IMR-90 (cell line): ENCODE results near the gene PPP3CA. TPM values are rescaled to one million over a fixed set of nuclear protein-coding genes. Genes with fewer than 3 reads are reported as not detected.

Experiments
- ATAC-seq: fragments of 200-7000 bp; cut with Tn5 transposase; 2 replicates; pipeline ENCODE4 v1.9.1; 2020; ENCODE audit warnings: low read depth, mild to moderate bottlenecking, moderate library complexity
- BruUV-seq: library from RNA; stranded (reverse); fragments of 400-500 nt; replicated peaks from 2 replicates; lab custom pipeline; 2021; lab: Mats Ljungman, UMichigan
- CTCF ChIA-PET: fragments of 300-600 bp; formaldehyde crosslinking; extraction: SDS; loops from one replicate; lab custom pipeline; 2021; ENCODE audit warnings: antibody characterized with exemption; lab: Yijun Ruan, JAX
- POLR2A ChIA-PET: fragments of 300-600 bp; sonication (Branson Sonifier 250); formaldehyde crosslinking; loops from one replicate; lab custom pipeline; 2022; ENCODE audit warnings: antibody characterized with exemption; ENCODE audit not compliant: unreplicated experiment; lab: Charles Lee
- DNase-seq: peaks from one replicate; pipeline ENCODE4 v3.0.0; 2013
- H2AFZ ChIP-seq: replicated peaks from 2 replicates; pipeline ENCODE3; 2013; ENCODE audit warnings: low read length, mild to moderate bottlenecking; ENCODE audit not compliant: poor library complexity
- H2AK5ac ChIP-seq: 2 replicates; pipeline ENCODE4 v1.6.1; 2013; ENCODE audit warnings: low read depth, low read length, inconsistent platforms
- H2AK9ac ChIP-seq: replicated peaks from 2 replicates; pipeline ENCODE3; 2013; ENCODE audit warnings: mild to moderate bottlenecking, low read depth, low read length, moderate library complexity; ENCODE audit not compliant: poor library complexity
- H2BK120ac ChIP-seq: 2 replicates; pipeline ENCODE4 v1.6.1; 2013; ENCODE audit warnings: low read depth, low read length, inconsistent platforms
- H2BK15ac ChIP-seq: 3 replicates; pipeline ENCODE4 v1.6.1; 2013; ENCODE audit warnings: low read depth, low read length, inconsistent platforms
- H2BK20ac ChIP-seq: 2 replicates; pipeline ENCODE4 v1.6.1; 2013; ENCODE audit warnings: low read depth, mild to moderate bottlenecking, inconsistent platforms, low read length, moderate library complexity
- H2BK5ac ChIP-seq: 2 replicates; pipeline ENCODE4 v1.6.1; 2013; ENCODE audit warnings: mild to moderate bottlenecking, low read depth, low read length, inconsistent platforms; ENCODE audit not compliant: poor library complexity, severe bottlenecking
- H3K14ac ChIP-seq: replicated peaks from 2 replicates; pipeline ENCODE4 v1.6.1; 2013; ENCODE audit warnings: low read depth, low read length, inconsistent platforms
- H3K18ac ChIP-seq: 2 replicates; pipeline ENCODE4 v1.6.1; 2013; ENCODE audit warnings: low read depth, low read length, control low read depth
- H3K23ac ChIP-seq: 2 replicates; pipeline ENCODE4 v1.6.1; 2013; ENCODE audit warnings: low read depth, low read length, inconsistent platforms
- H3K27ac ChIP-seq: 2 replicates; pipeline ENCODE4 v1.5.1; 2013; ENCODE audit warnings: mild to moderate bottlenecking, control low read depth, low read length; ENCODE audit not compliant: insufficient read depth
- H3K27me3 ChIP-seq: 2 replicates; pipeline ENCODE4 v1.6.1; 2013; ENCODE audit warnings: low read length; ENCODE audit not compliant: control insufficient read depth, insufficient read depth
- H3K36me3 ChIP-seq: 2 replicates; pipeline ENCODE4 v1.6.1; 2013; ENCODE audit warnings: low read length, mixed read lengths; ENCODE audit not compliant: control insufficient read depth, insufficient read depth
- H3K4ac ChIP-seq: 2 replicates; pipeline ENCODE4 v1.6.1; 2013; ENCODE audit warnings: low read depth, low read length, inconsistent platforms
- H3K4me1 ChIP-seq: 2 replicates; pipeline ENCODE4 v1.6.1; 2013; ENCODE audit warnings: low read length, mixed read lengths; ENCODE audit not compliant: control insufficient read depth, insufficient read depth
- H3K4me2 ChIP-seq: 2 replicates; pipeline ENCODE4 v1.6.1; 2013; ENCODE audit warnings: low read depth, mild to moderate bottlenecking, control low read depth, low read length, moderate library complexity
- H3K4me3 ChIP-seq: 2 replicates; pipeline ENCODE4 v1.5.1; 2013; ENCODE audit warnings: low read depth, mild to moderate bottlenecking, control low read depth, low read length, moderate library complexity; ENCODE audit not compliant: insufficient read depth
- H3K56ac ChIP-seq: 2 replicates; pipeline ENCODE4 v1.6.1; 2013; ENCODE audit warnings: low read length, inconsistent platforms; ENCODE audit not compliant: insufficient read depth; ENCODE audit errors: extremely low read depth
- H3K79me1 ChIP-seq, 2 experiments: 2 replicates each; pipeline ENCODE4 v1.6.1; 2013; ENCODE audit warnings: low read length in 2 of 2, inconsistent platforms in 1 of 2, low read depth in 1 of 2
- H3K9ac ChIP-seq: 2 replicates; pipeline ENCODE4 v1.6.1; 2013; ENCODE audit warnings: low read depth, low read length, control low read depth
- H3K9me1 ChIP-seq: 2 replicates; pipeline ENCODE4 v1.6.1; 2013; ENCODE audit warnings: low read length, inconsistent platforms; ENCODE audit not compliant: insufficient read depth
- H3K9me3 ChIP-seq: 2 replicates; pipeline ENCODE4 v1.6.1; 2013; ENCODE audit warnings: low read length; ENCODE audit not compliant: control insufficient read depth, insufficient read depth
- H4K20me1 ChIP-seq: 2 replicates; pipeline ENCODE4 v1.6.1; 2013; ENCODE audit warnings: low read length, inconsistent platforms; ENCODE audit not compliant: insufficient read depth
- H4K5ac ChIP-seq: 2 replicates; pipeline ENCODE4 v1.6.1; 2013; ENCODE audit warnings: mild to moderate bottlenecking, low read depth, low read length, control low read depth
- H4K8ac ChIP-seq, 2 experiments: 2 replicates each; pipeline ENCODE4 v1.6.1; 2013; ENCODE audit warnings: low read depth in 2 of 2, low read length in 2 of 2, control low read depth in 1 of 2, inconsistent platforms in 1 of 2
- H4K91ac ChIP-seq: 2 replicates; pipeline ENCODE4 v1.6.1; 2013; ENCODE audit warnings: low read depth, low read length, inconsistent platforms; ENCODE audit not compliant: insufficient read depth
- BHLHE40 ChIP-seq: fragments of 150-350 bp; IDR thresholded peaks from 2 replicates; pipeline ENCODE4 v1.6.1; 2016; ENCODE audit warnings: mild to moderate bottlenecking, low read depth, low read length
- CEBPB ChIP-seq: IDR thresholded peaks from 2 replicates; pipeline ENCODE4 v1.6.1; 2012; ENCODE audit warnings: low read depth, low read length, improper control_type of control experiment
- CHD1 ChIP-seq: IDR thresholded peaks from 2 replicates; pipeline ENCODE4 v1.6.1; 2012; ENCODE audit warnings: low read depth, low read length, improper control_type of control experiment
- CTCF ChIP-seq: conservative IDR thresholded peaks from 2 replicates; pipeline ENCODE4 v1.5.1; 2012; ENCODE audit warnings: mild to moderate bottlenecking, low read depth, low read length, improper control_type of control experiment
- ELK1 ChIP-seq: fragments of 150-350 bp; IDR thresholded peaks from 2 replicates; pipeline ENCODE4 v1.6.1; 2016; ENCODE audit warnings: low read depth, mild to moderate bottlenecking, low read length, moderate library complexity, borderline replicate concordance
- FOS ChIP-seq: fragments of 150-350 bp; IDR thresholded peaks from 2 replicates; pipeline ENCODE4 v1.6.1; 2016; ENCODE audit warnings: low read depth, low read length
- MAFK ChIP-seq: IDR thresholded peaks from 2 replicates; pipeline ENCODE4 v1.6.1; 2012; ENCODE audit warnings: low read depth, low read length, improper control_type of control experiment
- MAZ ChIP-seq: IDR thresholded peaks from 2 replicates; pipeline ENCODE4 v1.6.1; 2012; ENCODE audit warnings: low read depth, mild to moderate bottlenecking, low read length, improper control_type of control experiment, moderate library complexity, borderline replicate concordance
- MXI1 ChIP-seq: IDR thresholded peaks from 2 replicates; pipeline ENCODE4 v1.6.1; 2012; ENCODE audit warnings: low read depth, mild to moderate bottlenecking, low read length, moderate library complexity, borderline replicate concordance
- NFE2L2 ChIP-seq: fragments of 150-350 bp; IDR thresholded peaks from 2 replicates; pipeline ENCODE4 v1.6.1; 2016; ENCODE audit warnings: low read depth, mild to moderate bottlenecking, low read length
- POLR2A ChIP-seq: IDR thresholded peaks from 2 replicates; pipeline ENCODE4 v1.6.1; 2012; ENCODE audit warnings: mild to moderate bottlenecking, low read depth, low read length
- RAD21 ChIP-seq: IDR thresholded peaks from 2 replicates; pipeline ENCODE4 v1.6.1; 2012; ENCODE audit warnings: low read length, improper control_type of control experiment
- RCOR1 ChIP-seq: IDR thresholded peaks from 2 replicates; pipeline ENCODE4 v1.6.1; 2012; ENCODE audit warnings: mild to moderate bottlenecking, low read length, improper control_type of control experiment; ENCODE audit not compliant: insufficient replicate concordance
- RFX5 ChIP-seq: IDR thresholded peaks from 2 replicates; pipeline ENCODE4 v1.8.0; 2012; ENCODE audit warnings: low read depth, mild to moderate bottlenecking, low read length, moderate library complexity
- SMC3 ChIP-seq: fragments of 150-350 bp; IDR thresholded peaks from 2 replicates; pipeline ENCODE4 v1.6.1; 2016; ENCODE audit warnings: low read depth, mild to moderate bottlenecking, antibody characterized with exemption, low read length, moderate library complexity
- USF2 ChIP-seq: fragments of 150-350 bp; IDR thresholded peaks from 2 replicates; pipeline ENCODE4 v1.6.1; 2017; ENCODE audit warnings: mild to moderate bottlenecking, antibody characterized with exemption, low read length, low read depth
- WGBS, 2 experiments: methylation state at CpG; one replicate each; pipeline versions ENCODE4 v1.1.5 to v1.1.7; 2013; ENCODE audit warnings: missing lambda C conversion rate in 2 of 2; ENCODE audit not compliant: insufficient read length in 1 of 2; ENCODE audit errors: extremely low coverage in 2 of 2; 5-methylcytosine and 5-hydroxymethylcytosine counted together
- dilution Hi-C: fragments of 300-500 bp; cut with HindIII; formaldehyde crosslinking; loops from one replicate; pipeline ENCODE4 v1.14.3; 2018; ENCODE audit warnings: low sequenced_read_pairs; ENCODE audit not compliant: unreplicated experiment
- in situ Hi-C: fragments of 300-500 bp; cut with MboI; formaldehyde crosslinking; loops from 3 replicates; pipeline ENCODE4 v1.14.3; 2019; ENCODE audit warnings: low sequenced_read_pairs, inconsistent platforms, mixed read lengths
- intact Hi-C: fragments of 100-400 bp; cut with micrococcal nuclease; formaldehyde crosslinking; loops from 2 replicates; pipeline ENCODE4 v1.10.0; 2022
- polyA plus RNA-seq, 3 experiments: library from polyadenylated mRNA; depleted of rRNA; stranded (reverse); fragments of >200 nt; gene quantifications; 2 replicates each; pipeline ENCODE4 v1.2.3, GENCODE V29; 2012; ENCODE audit warnings: low replicate concordance in 1 of 3
- total RNA-seq: library from RNA; depleted of rRNA; stranded (reverse); fragments of >200 nt; gene quantifications from 2 replicates; pipeline ENCODE4 v1.2.3, GENCODE V29; 2012

The PPP3CA gene
- total and polyA plus RNA-seq, 2 of the 4 experiments (the other 2 are of a cell fraction) = 14.5 to 48.6 TPM

GRCh38 chr4:101306225-101306624 lies 41.1 kb downstream of the PPP3CA start:
- H3K4me2 ChIP-seq = peak overlapping the region; percentile 30; the same call in 1 of the 2 replicates
- H2BK120ac ChIP-seq = no peak overlapping the region
- intact Hi-C loops (no loop called here), in situ Hi-C loops (no loop called here), dilution Hi-C loops (no loop called here)
- H2BK15ac ChIP-seq = no peak overlapping the region
- no peak for DNase-seq
- H3K27me3 ChIP-seq = no peaks in the 10 kb centered on the region
- no peak overlapping the region for H3K9ac ChIP-seq
- POLR2A ChIA-PET = interaction anchor here (0.5 kb wide), 1 partner anchor 1451 kb away, joined by 9 read pairs; no protein-coding TSS in a partner anchor
- no peaks in the 10 kb centered on the region for H3K36me3 ChIP-seq
- WGBS, 2 experiments = no CpG with 5 or more reads among the region's 3 CpGs
- H2AK9ac ChIP-seq = no peak overlapping the region
- H4K20me1 ChIP-seq = peaks cover 16% of the 10 kb centered on the region; the same call in 1 of the 2 replicates
- H3K18ac ChIP-seq = no peak overlapping the region
- H4K5ac ChIP-seq = no peak overlapping the region
- H4K8ac ChIP-seq = no peak overlapping the region
- peaks cover 7% of the 10 kb centered on the region for H3K4me1 ChIP-seq
- H2BK20ac ChIP-seq = no peak overlapping the region
- no peak overlapping the region for H2AK5ac ChIP-seq
- peaks cover 15 to 61% of the 10 kb centered on the region in 2 experiments for H3K79me1 ChIP-seq
- no peak for ATAC-seq
- no peak overlapping the region for H3K4ac ChIP-seq
- CTCF ChIA-PET = interaction anchor here (0.6 to 0.9 kb wide), 3 partner anchors 24 to 987 kb away, joined by 4 to 5 read pairs (median 5); no protein-coding TSS in a partner anchor
- BruUV-seq = no TSS peak
- H3K4me3 ChIP-seq = no peak overlapping the region
- H3K23ac ChIP-seq = no peak overlapping the region
- no peak overlapping the region for H3K14ac ChIP-seq
- no peak for TF ChIP-seq RAD21
- no peak for TF ChIP-seq CTCF
- TF ChIP-seq CHD1 = no peak
- TF ChIP-seq SMC3 = no peak
- no peak for TF ChIP-seq FOS
- TF ChIP-seq NFE2L2 = no peak
- TF ChIP-seq BHLHE40 = no peak
- no peak for TF ChIP-seq CEBPB
- no peak for TF ChIP-seq POLR2A
- no peak for TF ChIP-seq RCOR1
- TF ChIP-seq MAFK = no peak
- no peak for TF ChIP-seq MXI1
- TF ChIP-seq MAZ = no peak
- no peak for TF ChIP-seq ELK1
- TF ChIP-seq RFX5 = no peak
- no peak for TF ChIP-seq USF2
- no peak overlapping the region for H2BK5ac ChIP-seq
- H2AFZ ChIP-seq = no peak overlapping the region
- no peak overlapping the region for H3K27ac ChIP-seq
- H3K56ac ChIP-seq = no peak overlapping the region
- H3K9me1 ChIP-seq = peaks cover 3% of the 10 kb centered on the region; the same call in 1 of the 2 replicates
- no peak overlapping the region for H4K91ac ChIP-seq
- no peaks in the 10 kb centered on the region for H3K9me3 ChIP-seq
